GM10248 (cell line): ENCODE measurements around the gene APBB1IP.

ENCODE experiments used
- CTCF ChIA-PET: fragments of 300-600 bp; sonication (Branson Sonifier 250); formaldehyde crosslinking; extraction: SDS; loops from one replicate; lab custom pipeline; 2021; ENCODE audit warnings: antibody characterized with exemption; lab: Yijun Ruan, JAX
- POLR2A ChIA-PET: fragments of 350-650 bp; sonication (Branson Sonifier 250); formaldehyde crosslinking; extraction: SDS; loops from one replicate; lab custom pipeline; 2020; ENCODE audit warnings: antibody characterized with exemption; lab: Yijun Ruan, JAX
- DNase-seq: peaks from one replicate; pipeline ENCODE4 v3.0.0; 2012; ENCODE audit errors: extremely low spot score
- TF ChIP-seq, protein P1 (sequence below): IDR thresholded peaks from 2 replicates; pipeline ENCODE4 v1.5.1; 2012; ENCODE audit warnings: mild to moderate bottlenecking, low read depth; ENCODE audit errors: extremely low read depth, missing control alignments, control extremely low read depth

APBB1IP gene

DNA sequence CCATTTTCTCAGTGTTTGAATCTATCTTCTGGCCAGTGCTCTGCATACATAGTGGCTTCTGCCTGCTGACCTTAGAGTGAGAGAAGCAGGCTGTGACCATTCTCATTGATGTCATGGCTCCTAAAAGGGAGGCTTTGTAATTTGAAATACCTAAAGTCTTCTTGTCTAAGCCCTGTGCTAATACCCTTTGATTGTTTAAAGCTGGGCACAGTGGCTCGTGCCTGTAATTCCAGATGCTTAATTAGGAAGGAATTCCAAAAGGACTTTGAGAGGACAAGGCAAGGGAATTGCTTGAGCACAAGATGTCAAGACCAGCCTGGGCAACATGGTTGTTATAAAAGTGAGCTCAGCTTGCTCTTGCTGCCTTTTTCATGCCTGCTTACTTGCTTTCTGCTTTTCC lies 81.7 kb downstream of the APBB1IP start:
- TF ChIP-seq, protein P1, sequence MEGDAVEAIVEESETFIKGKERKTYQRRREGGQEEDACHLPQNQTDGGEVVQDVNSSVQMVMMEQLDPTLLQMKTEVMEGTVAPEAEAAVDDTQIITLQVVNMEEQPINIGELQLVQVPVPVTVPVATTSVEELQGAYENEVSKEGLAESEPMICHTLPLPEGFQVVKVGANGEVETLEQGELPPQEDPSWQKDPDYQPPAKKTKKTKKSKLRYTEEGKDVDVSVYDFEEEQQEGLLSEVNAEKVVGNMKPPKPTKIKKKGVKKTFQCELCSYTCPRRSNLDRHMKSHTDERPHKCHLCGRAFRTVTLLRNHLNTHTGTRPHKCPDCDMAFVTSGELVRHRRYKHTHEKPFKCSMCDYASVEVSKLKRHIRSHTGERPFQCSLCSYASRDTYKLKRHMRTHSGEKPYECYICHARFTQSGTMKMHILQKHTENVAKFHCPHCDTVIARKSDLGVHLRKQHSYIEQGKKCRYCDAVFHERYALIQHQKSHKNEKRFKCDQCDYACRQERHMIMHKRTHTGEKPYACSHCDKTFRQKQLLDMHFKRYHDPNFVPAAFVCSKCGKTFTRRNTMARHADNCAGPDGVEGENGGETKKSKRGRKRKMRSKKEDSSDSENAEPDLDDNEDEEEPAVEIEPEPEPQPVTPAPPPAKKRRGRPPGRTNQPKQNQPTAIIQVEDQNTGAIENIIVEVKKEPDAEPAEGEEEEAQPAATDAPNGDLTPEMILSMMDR, result no peak
- no peak for DNase-seq
- ChIA-PET POLR2A (no interaction called here), CTCF (interaction anchor here (0.9 to 2.0 kb wide), 3 partner anchors 9 to 16 kb away, joined by 3 to 5 read pairs (median 5); no protein-coding TSS in a partner anchor)

DNA sequence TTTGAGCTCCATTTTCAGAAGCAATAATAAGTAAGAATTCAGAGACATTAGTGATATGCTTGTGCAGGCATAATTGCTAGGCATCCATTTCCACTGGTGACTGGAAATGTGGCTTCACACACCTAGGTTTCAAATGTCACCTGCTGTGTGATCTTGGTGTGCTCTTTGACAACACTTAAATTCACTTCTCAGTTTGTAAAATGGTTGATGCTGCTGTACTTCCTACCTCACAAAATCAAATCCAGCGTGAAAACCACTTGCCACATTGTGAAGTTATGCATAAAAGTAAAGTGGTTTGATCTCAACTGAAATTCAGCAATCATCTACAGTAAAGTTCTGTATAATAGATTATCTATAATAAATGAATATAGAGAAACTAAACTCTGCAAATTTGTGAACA lies 82.4 kb downstream of the APBB1IP start:
- POLR2A ChIA-PET, result no interaction called here
- TF ChIP-seq, protein P1, result no peak
- CTCF ChIA-PET, result interaction anchor here (0.9 to 2.0 kb wide), 3 partner anchors 9 to 17 kb away, joined by 3 to 5 read pairs (median 5); no protein-coding TSS in a partner anchor
- DNase-seq, result no peak

DNA sequence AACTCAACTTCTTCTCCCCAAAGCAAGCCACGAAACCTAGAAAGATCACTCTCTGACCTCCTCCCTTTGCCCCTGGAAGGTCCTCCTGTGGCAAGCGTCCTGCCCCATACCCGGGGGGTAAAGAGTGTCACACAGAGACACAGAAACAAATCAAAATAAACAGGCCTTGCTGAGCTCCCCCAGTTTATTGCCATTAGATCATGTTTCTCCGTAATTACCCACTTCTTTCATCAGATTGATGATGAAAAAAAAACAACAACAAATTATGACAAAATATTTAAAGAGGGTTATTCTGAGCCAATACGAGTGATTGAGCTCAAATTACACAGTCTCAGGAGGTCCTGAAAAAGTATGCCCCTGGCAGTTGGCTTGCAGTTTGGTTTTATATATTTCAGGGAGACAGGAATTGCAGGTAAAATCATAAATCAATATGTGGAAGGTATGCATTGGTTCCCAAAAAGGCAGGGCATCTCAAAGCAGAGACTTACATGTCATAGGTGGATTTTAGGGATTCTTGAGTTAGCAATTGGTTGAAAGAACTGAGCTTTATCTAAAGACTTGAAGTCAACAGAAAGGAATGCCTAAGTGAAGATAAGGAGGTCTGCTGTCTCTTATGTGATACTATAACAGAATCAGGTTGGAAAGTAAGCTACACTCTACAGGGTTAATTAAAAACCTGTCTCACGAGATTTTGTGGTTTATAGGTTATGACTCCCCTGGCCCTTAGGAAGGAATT lies 86.2 kb downstream of the APBB1IP start:
- CTCF ChIA-PET, result interaction anchor here (1.5 to 1.7 kb wide), 2 partner anchors 15 to 21 kb away, joined by 3 to 7 read pairs; no protein-coding TSS in a partner anchor
- no peak for DNase-seq
- POLR2A ChIA-PET, result interaction anchor here (0.7 kb wide), 1 partner anchor 216 kb away, joined by 3 read pairs; no protein-coding TSS in a partner anchor
- TF ChIP-seq, protein P1, result no peak

DNA sequence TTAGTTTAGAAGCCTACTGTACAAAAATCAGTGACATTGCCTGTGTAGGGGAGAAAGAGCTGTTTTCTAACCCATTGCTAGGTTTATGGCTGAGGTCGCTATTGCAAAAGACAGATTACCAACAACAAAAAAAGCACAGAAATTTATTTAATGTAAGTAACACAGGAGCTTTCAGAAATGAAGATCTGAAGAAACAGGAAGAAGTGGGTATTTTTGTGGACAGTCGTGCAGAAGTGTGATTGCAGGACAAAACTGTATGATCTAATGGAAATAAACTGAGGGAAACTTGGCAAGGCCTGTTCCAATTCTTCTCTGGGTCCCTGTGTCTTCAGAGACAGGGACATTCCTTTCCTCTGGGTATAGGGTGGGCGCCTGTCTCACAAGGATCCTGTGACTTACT lies 87.4 kb downstream of the APBB1IP start:
- TF ChIP-seq, protein P1, result no peak
- ChIA-PET POLR2A (no interaction called here), CTCF (interaction anchor here (0.9 to 1.7 kb wide), 3 partner anchors 9 to 22 kb away, joined by 3 to 7 read pairs (median 3); no protein-coding TSS in a partner anchor)
- no peak for DNase-seq

DNA sequence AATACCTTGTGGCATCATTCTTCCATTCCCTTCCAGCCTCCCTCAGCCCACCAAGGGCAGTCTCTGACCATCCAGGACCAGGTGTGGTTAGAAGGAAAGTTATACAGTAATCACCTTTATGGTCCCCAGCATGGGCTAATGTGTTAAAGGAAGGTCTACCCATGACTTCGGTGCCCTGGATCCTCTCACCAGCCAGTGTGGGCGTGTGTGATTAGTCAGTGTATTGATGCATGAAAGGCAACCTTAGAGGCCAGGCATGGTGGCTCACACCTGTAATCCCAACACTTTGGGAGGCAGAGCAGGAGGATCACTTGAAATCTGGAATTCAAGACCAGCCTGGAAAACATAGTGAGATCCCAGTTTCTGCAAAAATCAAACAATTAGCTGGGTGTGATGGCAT lies 88.9 kb downstream of the APBB1IP start:
- no peak for DNase-seq
- POLR2A ChIA-PET, result interaction anchor here (0.7 kb wide), 1 partner anchor 18 kb away, joined by 10 read pairs; no protein-coding TSS in a partner anchor
- TF ChIP-seq, protein P1, result no peak
- CTCF ChIA-PET, result interaction anchor here (0.6 to 2.3 kb wide), 5 partner anchors 10 to 191 kb away, joined by 3 to 7 read pairs (median 4); no protein-coding TSS in a partner anchor

DNA sequence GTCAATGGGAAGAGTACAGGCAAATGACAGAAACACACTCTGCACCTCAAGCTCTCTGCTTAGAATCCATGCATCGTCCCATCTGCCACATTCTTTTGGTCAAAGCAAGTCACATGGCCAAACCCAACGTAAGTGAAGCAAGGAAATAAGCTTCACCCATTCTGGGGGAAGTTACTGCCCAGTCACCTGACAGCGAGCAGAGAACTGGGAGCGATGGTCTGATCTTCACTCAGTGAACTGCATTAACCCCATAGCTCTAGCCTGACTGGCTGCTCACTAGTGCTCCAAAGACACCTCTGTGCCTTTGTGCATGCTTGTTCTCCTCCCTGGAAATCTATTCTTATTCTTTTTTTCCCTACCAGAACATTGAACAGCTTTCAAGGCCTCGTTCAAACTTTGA lies 89.9 kb downstream of the APBB1IP start:
- TF ChIP-seq, protein P1, result no peak
- CTCF ChIA-PET, result interaction anchor here (1.0 to 2.3 kb wide), 6 partner anchors 11 to 192 kb away, joined by 3 to 7 read pairs (median 4); no protein-coding TSS in a partner anchor
- no peak for DNase-seq
- POLR2A ChIA-PET, result no interaction called here
